Thyroid gland (tissue), 4 donors: ENCODE data around the gene MAP2K5. TPM values are rescaled to one million over a fixed set of nuclear protein-coding genes. Genes with fewer than 3 reads are reported as not detected.

Source experiments
- DNase-seq, 2 donors: peaks; one replicate each; pipeline ENCODE4 v3.0.0-alpha.2; 2019
- H3K27ac ChIP-seq, 3 donors: fragments of 200-600 bp; sonication (generic); 1 replicate in 2 of 3; 2 replicates in 1 of 3; pipeline ENCODE4 v1.5.1; 2016 to 2019; ENCODE audit warnings: mild to moderate bottlenecking in 1 of 3, moderate library complexity in 1 of 3
- H3K27me3 ChIP-seq: fragments of 200-600 bp; sonication (generic); one replicate; pipeline ENCODE4 v1.5.1; 2019
- H3K36me3 ChIP-seq, 2 donors: fragments of 200-600 bp; sonication (generic); one replicate each; pipeline ENCODE4 v1.5.1; 2016 to 2019
- H3K4me1 ChIP-seq, 2 donors: fragments of 200-600 bp; sonication (generic); one replicate each; pipeline ENCODE4 v1.5.1; 2017 to 2019
- H3K4me3 ChIP-seq, 3 donors: fragments of 200-600 bp; sonication (generic); replicated peaks in 1 of 3; 1 replicate in 2 of 3; 2 replicates in 1 of 3; pipeline ENCODE4 v1.5.1; 2016; ENCODE audit warnings: mild to moderate bottlenecking in 1 of 3
- H3K9me3 ChIP-seq: fragments of 200-600 bp; sonication (generic); one replicate; pipeline ENCODE4 v1.5.1; 2017
- CTCF ChIP-seq, 6 experiments: fragments of 200-600 bp in 3 of 6; fragments of 450-650 bp in 3 of 6; sonication (generic) in 3 of 6; IDR thresholded peaks; one replicate each; pipeline ENCODE4 v1.5.1; 2016 to 2019; ENCODE audit warnings: antibody characterized with exemption in 6 of 6, mild to moderate bottlenecking in 2 of 6, inconsistent platforms in 1 of 6, moderate library complexity in 1 of 6
- POLR2A ChIP-seq, 2 donors: fragments of 450-650 bp; IDR thresholded peaks; one replicate each; pipeline ENCODE4 v1.6.1; 2017; ENCODE audit warnings: antibody characterized with exemption in 2 of 2, mild to moderate bottlenecking in 2 of 2, moderate library complexity in 1 of 2
- WGBS, 2 donors: methylation state at CpG; one replicate each; pipeline ENCODE4 v1.1.5; 2017; 5-methylcytosine and 5-hydroxymethylcytosine counted together
- intact Hi-C: fragments of 100-400 bp; cut with DNase I; formaldehyde crosslinking; loops from one replicate; pipeline ENCODE4 v1.15.1; 2023
- total RNA-seq, 4 donors: library from RNA; depleted of rRNA; stranded (reverse); fragments of >200 nt; gene quantifications; one replicate each; pipeline ENCODE4 v1.2.3, GENCODE V29; 2016

Gene MAP2K5
- total RNA-seq, 4 donors from 2014 or later, result 10.2 to 32.1 (median 15.9) TPM

- Histone ChIP-seq H3K36me3 (no peaks in the 10 kb centered on the region), H3K9me3 (no peaks in the 10 kb centered on the region), H3K27ac (no peak overlapping the region), H3K4me1 (peaks cover 3 to 5% of the 10 kb centered on the region in 2 donors), H3K4me3 (no peak overlapping the region), H3K27me3 (no peaks in the 10 kb centered on the region)
- DNase-seq, result no peak
- 89 to 92% methylated on average over 13 of the region's 13 CpGs for WGBS, 2 donors
- no peak for TF ChIP-seq POLR2A (IDR thresholded peaks at IDR 0.05)
- TF ChIP-seq CTCF (IDR thresholded peaks at IDR 0.05), result no peak
- intact Hi-C loops, result no loop called here
Measured at GRCh38 chr15:67769497-67770357, 227.2 kb downstream of the MAP2K5 start.

GRCh38 chr15:67770358-67770628 is 227.8 kb downstream of the MAP2K5 start:
- H3K9me3 ChIP-seq, result no peaks in the 10 kb centered on the region
- 92 to 98% methylated on average over 3 of the region's 3 CpGs for WGBS, 2 donors
- H3K27me3 ChIP-seq, result no peaks in the 10 kb centered on the region
- intact Hi-C loops, result no loop called here
- no peaks in the 10 kb centered on the region for H3K36me3 ChIP-seq
- peaks cover 3 to 5% of the 10 kb centered on the region in 2 donors for H3K4me1 ChIP-seq
- no peak for TF ChIP-seq POLR2A (IDR thresholded peaks at IDR 0.05)
- no peak for TF ChIP-seq CTCF (IDR thresholded peaks at IDR 0.05)
- DNase-seq, result no peak
- H3K4me3 ChIP-seq, result no peak overlapping the region
- H3K27ac ChIP-seq, result no peak overlapping the region

DNA sequence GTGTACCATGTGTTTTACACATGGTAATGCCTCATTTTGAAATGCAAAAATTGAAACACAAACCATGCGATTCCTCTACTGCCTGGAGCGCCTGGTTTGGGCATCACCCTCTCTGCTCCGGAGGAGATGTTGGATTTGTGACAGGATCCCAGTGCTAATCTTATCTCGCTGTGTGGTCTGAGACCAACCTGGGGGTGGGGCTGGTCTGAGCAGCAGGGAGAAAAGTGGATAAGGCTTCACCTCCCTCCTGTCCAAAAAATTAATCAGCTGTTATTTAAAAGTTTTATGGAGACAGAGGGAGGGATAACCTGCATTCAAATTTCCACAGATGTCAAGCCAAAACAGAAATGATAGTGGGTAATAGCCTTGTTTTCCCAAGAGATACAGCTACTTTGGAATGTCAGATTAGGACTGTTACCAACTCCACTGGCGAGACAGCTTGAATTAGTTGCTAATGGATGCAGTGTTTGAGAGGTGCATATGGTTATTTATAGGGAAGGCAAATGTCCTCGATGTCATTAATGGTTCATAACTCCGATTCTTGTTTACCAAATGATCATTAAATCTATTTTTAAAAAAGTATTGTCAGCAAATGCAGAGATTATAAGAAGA is 228.8 kb downstream of the MAP2K5 start:
- intact Hi-C loops, result no loop called here
- H3K27ac ChIP-seq, result no peak overlapping the region
- no peak for DNase-seq
- 79% methylated on average over 7 of the region's 7 CpGs for WGBS, 2 donors
- no peaks in the 10 kb centered on the region for H3K9me3 ChIP-seq
- no peaks in the 10 kb centered on the region for H3K27me3 ChIP-seq
- H3K36me3 ChIP-seq, result no peaks in the 10 kb centered on the region
- H3K4me1 ChIP-seq, result no peaks in the 10 kb centered on the region
- no peak overlapping the region for H3K4me3 ChIP-seq
- no peak for TF ChIP-seq CTCF (IDR thresholded peaks at IDR 0.05)

DNA sequence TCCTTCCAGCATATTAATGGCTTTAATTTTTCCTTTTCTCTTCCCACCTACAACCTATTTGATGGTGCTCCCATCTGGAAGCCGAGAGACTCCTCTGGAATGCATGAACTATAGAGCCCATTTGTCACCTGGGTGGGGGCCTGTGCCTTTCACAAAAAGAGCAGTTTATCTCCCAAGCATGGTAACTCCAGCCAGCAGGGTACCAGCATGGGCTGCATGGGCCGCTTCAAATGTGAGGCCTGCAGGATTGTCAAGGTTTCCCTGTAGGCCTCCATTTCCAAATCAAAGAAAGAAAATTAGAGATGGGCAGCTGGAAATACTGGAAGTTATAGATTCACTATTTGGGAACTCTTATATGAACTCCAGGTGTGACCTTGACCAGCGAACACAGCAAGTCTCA is 232.1 kb downstream of the MAP2K5 start:
- Histone ChIP-seq H3K9me3 (no peaks in the 10 kb centered on the region), H3K27ac (no peak overlapping the region), H3K36me3 (no peaks in the 10 kb centered on the region), H3K4me3 (no peak overlapping the region), H3K4me1 (no peaks in the 10 kb centered on the region), H3K27me3 (no peaks in the 10 kb centered on the region)
- TF ChIP-seq POLR2A (IDR thresholded peaks at IDR 0.05), result no peak
- no peak for TF ChIP-seq CTCF (IDR thresholded peaks at IDR 0.05)
- DNase-seq, result no peak
- intact Hi-C loops, result no loop called here
- WGBS, 2 donors, result 96 to 99% methylated on average over 3 of the region's 3 CpGs

- H3K27me3 ChIP-seq, result no peaks in the 10 kb centered on the region
- TF ChIP-seq POLR2A (IDR thresholded peaks at IDR 0.05), result no peak
- TF ChIP-seq CTCF (IDR thresholded peaks at IDR 0.05), result no peak
- WGBS, 2 donors, result 92 to 93% methylated on average over 2 of the region's 2 CpGs
- H3K36me3 ChIP-seq, result no peaks in the 10 kb centered on the region
- H3K9me3 ChIP-seq, result no peaks in the 10 kb centered on the region
- H3K27ac ChIP-seq, result no peak overlapping the region
- no peaks in the 10 kb centered on the region for H3K4me1 ChIP-seq
- no peak overlapping the region for H3K4me3 ChIP-seq
- intact Hi-C loops, result no loop called here
- DNase-seq, result no peak
Measured at GRCh38 chr15:67775250-67775649, 232.7 kb downstream of the MAP2K5 start.
